ENCODE measurements around the gene CHRND. TPM values are rescaled to one million over a fixed set of nuclear protein-coding genes. Genes with fewer than 3 reads are reported as not detected.
"Not testable (repeated sequence)": the region's sequence is repeated elsewhere in the genome, so short reads cannot be mapped to it uniquely, and the experiment has no call there.

CHRND gene
- total and polyA plus RNA-seq, 2 donors = 0.43 to 0.57 TPM

DNA sequence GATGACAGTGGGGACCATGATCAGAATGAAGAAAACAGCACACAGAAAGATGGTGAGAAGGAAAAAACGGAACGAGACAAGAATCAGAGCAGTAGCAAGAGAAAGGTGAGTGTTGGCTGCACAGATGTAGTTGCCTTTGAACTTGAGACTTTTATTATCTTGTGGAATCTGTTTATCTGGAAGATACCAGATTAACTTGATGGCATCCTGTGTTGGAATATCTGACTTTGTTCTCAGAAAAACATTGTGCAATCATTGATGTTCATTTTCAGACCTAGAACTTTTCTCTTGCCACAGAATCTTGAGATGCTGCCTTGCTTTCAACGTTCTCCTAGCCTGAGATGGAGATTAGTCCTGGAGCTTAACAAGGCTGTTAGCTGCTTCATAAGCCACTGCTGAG, 30.5 kb downstream of the CHRND start:
- H3K4me3 ChIP-seq (ENCODE audit: low read length in 2 of 2) = no peak overlapping the region
- DNase-seq (ENCODE audit: low read depth in 6 of 9, low spot score in 9 of 9) = no peak
- H3K27ac ChIP-seq (ENCODE audit: low read depth in 1 of 2, low read length in 1 of 2) = no peak overlapping the region
- peaks cover 5 to 7% of the 10 kb centered on the region in 2 donors for H3K4me1 ChIP-seq (ENCODE audit: control insufficient read depth in 2 of 2, insufficient read depth in 2 of 2, low read length in 2 of 2)
- H3K36me3 ChIP-seq (ENCODE audit: control insufficient read depth in 2 of 2, insufficient read depth in 2 of 2, low read length in 1 of 2) = peaks cover 22 to 55% of the 10 kb centered on the region in 2 donors
- H3K27me3 ChIP-seq (ENCODE audit: control insufficient read depth in 2 of 2, insufficient read depth in 1 of 2, low read length in 1 of 2) = no peaks in the 10 kb centered on the region
- WGBS = 95% methylated on average over 3 of the region's 3 CpGs
- H3K9me3 ChIP-seq (ENCODE audit: control insufficient read depth in 2 of 2, insufficient read depth in 1 of 2, low read length in 1 of 2) = no peaks in the 10 kb centered on the region

DNA sequence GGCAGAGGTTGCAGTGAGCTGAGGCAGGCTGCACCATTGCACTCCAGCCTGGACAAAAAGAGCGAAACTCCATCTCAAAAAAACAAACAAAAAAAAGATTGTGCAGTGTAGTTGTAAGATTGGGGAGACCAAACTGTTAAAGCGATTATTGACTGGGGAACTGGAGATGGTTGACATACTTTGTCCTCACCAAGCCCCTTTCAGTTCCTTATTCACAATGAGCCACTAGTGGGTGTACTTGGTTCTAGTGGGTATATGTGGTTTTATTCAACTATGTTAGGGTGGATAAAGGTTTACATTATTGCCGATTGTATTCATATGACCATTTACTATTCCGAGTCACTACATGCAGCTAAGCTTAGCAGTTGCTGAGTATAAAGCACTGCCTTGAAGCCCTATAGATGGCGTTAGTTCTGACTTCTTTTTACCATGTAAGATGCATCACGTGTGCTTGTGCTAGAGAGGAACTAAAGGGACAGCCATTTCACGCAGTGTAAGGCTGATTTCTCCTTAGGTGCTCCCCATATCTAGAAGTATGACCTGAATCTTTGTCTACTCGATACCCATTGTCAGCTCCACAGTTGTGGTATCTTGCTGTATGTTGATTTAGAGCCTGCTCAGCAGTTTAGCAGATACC, 36.7 kb downstream of the CHRND start:
- Histone ChIP-seq H3K4me1 (ENCODE audit: control insufficient read depth in 2 of 2, insufficient read depth in 2 of 2, low read length in 2 of 2) (no peaks in the 10 kb centered on the region), H3K36me3 (ENCODE audit: control insufficient read depth in 2 of 2, insufficient read depth in 2 of 2, low read length in 1 of 2) (peaks cover 41 to 72% of the 10 kb centered on the region in 2 donors), H3K4me3 (ENCODE audit: low read length in 2 of 2) (no peak overlapping the region), H3K9me3 (ENCODE audit: control insufficient read depth in 2 of 2, insufficient read depth in 1 of 2, low read length in 1 of 2) (no peaks in the 10 kb centered on the region), H3K27me3 (ENCODE audit: control insufficient read depth in 2 of 2, insufficient read depth in 1 of 2, low read length in 1 of 2) (no peaks in the 10 kb centered on the region), H3K27ac (ENCODE audit: low read depth in 1 of 2, low read length in 1 of 2) (no peak overlapping the region)
- DNase-seq (ENCODE audit: low read depth in 6 of 9, low spot score in 9 of 9) = no peak
- WGBS = 92% methylated on average over 8 of the region's 8 CpGs

GRCh38 chr2:232563580-232563979, 37.6 kb downstream of the CHRND start:
- no peak overlapping the region for H3K27ac ChIP-seq (ENCODE audit: low read depth in 1 of 2, low read length in 1 of 2)
- no peaks in the 10 kb centered on the region for H3K9me3 ChIP-seq (ENCODE audit: control insufficient read depth in 2 of 2, insufficient read depth in 1 of 2, low read length in 1 of 2)
- H3K27me3 ChIP-seq (ENCODE audit: control insufficient read depth in 2 of 2, insufficient read depth in 1 of 2, low read length in 1 of 2) = no peaks in the 10 kb centered on the region
- WGBS = 50% methylated on average over 3 of the region's 3 CpGs
- peaks cover 42 to 72% of the 10 kb centered on the region in 2 donors for H3K36me3 ChIP-seq (ENCODE audit: control insufficient read depth in 2 of 2, insufficient read depth in 2 of 2, low read length in 1 of 2)
- no peaks in the 10 kb centered on the region for H3K4me1 ChIP-seq (ENCODE audit: control insufficient read depth in 2 of 2, insufficient read depth in 2 of 2, low read length in 2 of 2)
- no peak for DNase-seq (ENCODE audit: low read depth in 6 of 9, low spot score in 9 of 9)
- no peak overlapping the region for H3K4me3 ChIP-seq (ENCODE audit: low read length in 2 of 2)

- DNase-seq (ENCODE audit: low read depth in 6 of 9, low spot score in 9 of 9) = no peak
- H3K27me3 ChIP-seq (ENCODE audit: control insufficient read depth in 2 of 2, insufficient read depth in 1 of 2, low read length in 1 of 2) = no peaks in the 10 kb centered on the region
- no peaks in the 10 kb centered on the region for H3K9me3 ChIP-seq (ENCODE audit: control insufficient read depth in 2 of 2, insufficient read depth in 1 of 2, low read length in 1 of 2)
- peaks cover 66 to 75% of the 10 kb centered on the region in 2 donors for H3K36me3 ChIP-seq (ENCODE audit: control insufficient read depth in 2 of 2, insufficient read depth in 2 of 2, low read length in 1 of 2)
- no peak overlapping the region for H3K27ac ChIP-seq (ENCODE audit: low read depth in 1 of 2, low read length in 1 of 2)
- peaks cover 0 to 3% of the 10 kb centered on the region in 2 donors for H3K4me1 ChIP-seq (ENCODE audit: control insufficient read depth in 2 of 2, insufficient read depth in 2 of 2, low read length in 2 of 2)
- H3K4me3 ChIP-seq (ENCODE audit: low read length in 2 of 2) = no peak overlapping the region
Measured at GRCh38 chr2:232567721-232568120, 41.8 kb downstream of the CHRND start.

DNA sequence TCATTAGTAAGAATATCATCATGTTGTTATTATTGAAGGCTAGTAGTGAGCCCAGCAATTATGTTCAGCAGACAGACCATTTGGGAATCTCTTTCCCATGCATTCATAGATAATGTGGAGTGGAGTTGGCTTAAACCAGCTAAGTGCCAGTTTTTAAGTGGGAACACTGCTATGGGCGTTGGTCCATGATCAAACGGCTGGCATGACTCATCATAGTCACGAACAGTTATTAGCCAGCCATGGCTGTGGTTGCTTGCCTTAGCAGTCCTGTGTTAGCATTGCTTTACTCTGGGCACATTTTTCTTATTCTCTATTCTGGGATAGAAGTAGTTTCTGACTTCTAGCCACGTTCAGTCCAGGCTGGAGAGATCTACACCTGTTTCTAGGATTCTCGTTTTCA, 42.2 kb downstream of the CHRND start:
- Histone ChIP-seq H3K9me3 (ENCODE audit: control insufficient read depth in 2 of 2, insufficient read depth in 1 of 2, low read length in 1 of 2) (no peaks in the 10 kb centered on the region), H3K36me3 (ENCODE audit: control insufficient read depth in 2 of 2, insufficient read depth in 2 of 2, low read length in 1 of 2) (peaks cover 65 to 75% of the 10 kb centered on the region in 2 donors), H3K27ac (ENCODE audit: low read depth in 1 of 2, low read length in 1 of 2) (no peak overlapping the region), H3K4me1 (ENCODE audit: control insufficient read depth in 2 of 2, insufficient read depth in 2 of 2, low read length in 2 of 2) (peaks cover 0 to 3% of the 10 kb centered on the region in 2 donors), H3K27me3 (ENCODE audit: control insufficient read depth in 2 of 2, insufficient read depth in 1 of 2, low read length in 1 of 2) (no peaks in the 10 kb centered on the region), H3K4me3 (ENCODE audit: low read length in 2 of 2) (no peak overlapping the region)
- WGBS = 96% methylated on average over 5 of the region's 5 CpGs
- no peak for DNase-seq (ENCODE audit: low read depth in 6 of 9, low spot score in 9 of 9)

- no peak overlapping the region for H3K27ac ChIP-seq (ENCODE audit: low read depth in 1 of 2, low read length in 1 of 2)
- H3K27me3 ChIP-seq (ENCODE audit: control insufficient read depth in 2 of 2, insufficient read depth in 1 of 2, low read length in 1 of 2) = no peaks in the 10 kb centered on the region
- peaks cover 78 to 82% of the 10 kb centered on the region in 2 donors for H3K36me3 ChIP-seq (ENCODE audit: control insufficient read depth in 2 of 2, insufficient read depth in 2 of 2, low read length in 1 of 2)
- 98% methylated on average over 9 of the region's 9 CpGs for WGBS
- H3K4me3 ChIP-seq (ENCODE audit: low read length in 2 of 2) = no peak overlapping the region
- DNase-seq (ENCODE audit: low read depth in 6 of 9, low spot score in 9 of 9) = no peak
- peaks cover 0 to 3% of the 10 kb centered on the region in 2 donors for H3K4me1 ChIP-seq (ENCODE audit: control insufficient read depth in 2 of 2, insufficient read depth in 2 of 2, low read length in 2 of 2)
- no peaks in the 10 kb centered on the region for H3K9me3 ChIP-seq (ENCODE audit: control insufficient read depth in 2 of 2, insufficient read depth in 1 of 2, low read length in 1 of 2)
Measured at GRCh38 chr2:232569541-232569940, 43.6 kb downstream of the CHRND start.

DNA sequence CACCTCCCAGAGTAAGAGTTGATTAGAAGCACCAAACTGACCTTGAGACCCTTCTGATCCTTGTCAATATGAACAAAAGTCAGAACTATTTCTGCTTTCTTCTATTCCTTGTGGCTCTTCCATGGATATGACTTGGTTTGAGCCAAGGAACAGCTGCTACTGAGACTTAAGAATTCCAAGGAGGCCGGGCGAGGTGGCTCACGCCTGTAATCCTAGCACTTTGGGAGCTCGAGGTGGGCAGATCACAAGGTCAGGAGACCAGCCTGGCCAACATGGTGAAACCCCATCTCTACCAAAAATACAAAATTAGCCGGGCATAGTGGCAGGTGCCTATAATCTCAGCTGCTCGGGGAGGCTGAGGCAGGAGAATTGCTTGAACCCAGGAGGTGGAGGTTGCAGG, 44.5 kb downstream of the CHRND start:
- not testable (repeated sequence) for H3K27me3 ChIP-seq (ENCODE audit: control insufficient read depth in 2 of 2, insufficient read depth in 1 of 2, low read length in 1 of 2); H3K4me3 ChIP-seq (ENCODE audit: low read length in 2 of 2); H3K27ac ChIP-seq (ENCODE audit: low read depth in 1 of 2, low read length in 1 of 2); H3K4me1 ChIP-seq (ENCODE audit: control insufficient read depth in 2 of 2, insufficient read depth in 2 of 2, low read length in 2 of 2); H3K9me3 ChIP-seq (ENCODE audit: control insufficient read depth in 2 of 2, insufficient read depth in 1 of 2, low read length in 1 of 2); DNase-seq (ENCODE audit: low read depth in 6 of 9, low spot score in 9 of 9)
- peaks cover 80 to 82% of the 10 kb centered on the region in 2 donors for H3K36me3 ChIP-seq (ENCODE audit: control insufficient read depth in 2 of 2, insufficient read depth in 2 of 2, low read length in 1 of 2)
- 95% methylated on average over 6 of the region's 6 CpGs for WGBS

- Histone ChIP-seq H3K36me3 (ENCODE audit: control insufficient read depth in 2 of 2, insufficient read depth in 2 of 2, low read length in 1 of 2) (peaks cover 76% of the 10 kb centered on the region in 2 donors), H3K9me3 (ENCODE audit: control insufficient read depth in 2 of 2, insufficient read depth in 1 of 2, low read length in 1 of 2) (no peaks in the 10 kb centered on the region), H3K27me3 (ENCODE audit: control insufficient read depth in 2 of 2, insufficient read depth in 1 of 2, low read length in 1 of 2) (no peaks in the 10 kb centered on the region), H3K4me1 (ENCODE audit: control insufficient read depth in 2 of 2, insufficient read depth in 2 of 2, low read length in 2 of 2) (peaks cover 0 to 3% of the 10 kb centered on the region in 2 donors), H3K27ac (ENCODE audit: low read depth in 1 of 2, low read length in 1 of 2) (no peak overlapping the region), H3K4me3 (ENCODE audit: low read length in 2 of 2) (no peak overlapping the region)
- WGBS = 92% methylated on average over 7 of the region's 7 CpGs
- peak in 1 of 9 donors; percentile 10 for DNase-seq (ENCODE audit: low read depth in 6 of 9, low spot score in 9 of 9)
Measured at GRCh38 chr2:232571026-232571474, 45.1 kb downstream of the CHRND start.

DNA sequence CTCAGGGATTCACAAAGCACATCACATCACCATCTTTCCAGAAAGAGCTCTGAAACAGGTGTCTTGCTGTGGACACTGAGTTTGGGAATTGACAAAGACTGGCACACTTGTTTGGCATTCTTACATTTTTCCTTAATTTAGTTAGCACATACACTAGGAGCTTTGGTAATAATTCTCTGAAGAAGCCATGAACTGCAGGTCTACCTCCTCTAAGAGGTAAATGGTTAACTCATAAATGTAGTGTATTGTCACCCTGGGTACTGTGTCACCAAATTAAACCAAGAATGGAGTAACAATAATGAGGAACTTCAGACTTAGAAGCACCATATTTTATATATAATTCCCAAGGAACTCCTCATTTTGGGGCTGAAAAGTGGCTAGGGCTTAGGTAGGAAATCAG, 47.1 kb downstream of the CHRND start:
- Histone ChIP-seq H3K27me3 (ENCODE audit: control insufficient read depth in 2 of 2, insufficient read depth in 1 of 2, low read length in 1 of 2) (no peaks in the 10 kb centered on the region), H3K27ac (ENCODE audit: low read depth in 1 of 2, low read length in 1 of 2) (no peak overlapping the region), H3K4me3 (ENCODE audit: low read length in 2 of 2) (no peak overlapping the region), H3K9me3 (ENCODE audit: control insufficient read depth in 2 of 2, insufficient read depth in 1 of 2, low read length in 1 of 2) (no peaks in the 10 kb centered on the region), H3K4me1 (ENCODE audit: control insufficient read depth in 2 of 2, insufficient read depth in 2 of 2, low read length in 2 of 2) (peaks cover 0 to 3% of the 10 kb centered on the region in 2 donors), H3K36me3 (ENCODE audit: control insufficient read depth in 2 of 2, insufficient read depth in 2 of 2, low read length in 1 of 2) (peaks cover 60 to 62% of the 10 kb centered on the region in 2 donors)
- DNase-seq (ENCODE audit: low read depth in 6 of 9, low spot score in 9 of 9) = no peak

All from thymus (tissue), 11 donors.